Progenitor cell of endocrine pancreas (in vitro differentiated cells): ENCODE results near the gene SLC4A11. TPM values are rescaled to one million over a fixed set of nuclear protein-coding genes. Genes with fewer than 3 reads are reported as not detected.

Source experiments
- DNase-seq: peaks from one replicate; pipeline ENCODE4 v3.0.0; 2021; ENCODE audit warnings: low spot score; ENCODE audit not compliant: unreplicated experiment
- H3K27ac Mint-ChIP-seq: 2 replicates; pipeline ENCODE4 v1.8.0; 2021; ENCODE audit warnings: mild to moderate bottlenecking, moderate library complexity, mixed read lengths
- H3K27me3 Mint-ChIP-seq: 2 replicates; pipeline ENCODE4 v1.8.0; 2021; ENCODE audit warnings: mixed read lengths
- H3K36me3 Mint-ChIP-seq: 2 replicates; pipeline ENCODE4 v1.8.0; 2022; ENCODE audit warnings: mixed read lengths; ENCODE audit not compliant: insufficient read depth
- H3K4me1 Mint-ChIP-seq: 2 replicates; pipeline ENCODE4 v1.8.0; 2021; ENCODE audit warnings: low read depth, mixed read lengths
- H3K4me3 Mint-ChIP-seq: 2 replicates; pipeline ENCODE4 v1.8.0; 2021; ENCODE audit warnings: low read depth, mild to moderate bottlenecking, moderate library complexity, mixed read lengths
- H3K9me3 Mint-ChIP-seq: 2 replicates; pipeline ENCODE4 v1.8.0; 2021; ENCODE audit warnings: low read depth, mixed read lengths
- CTCF ChIP-seq: fragments of 200-600 bp; sonication (generic); IDR thresholded peaks from one replicate; pipeline ENCODE4 v1.5.0; 2021; ENCODE audit warnings: antibody characterized with exemption, mild to moderate bottlenecking; ENCODE audit not compliant: unreplicated experiment
- total RNA-seq: library from RNA; stranded (reverse); gene quantifications from 2 replicates; pipeline ENCODE4 v1.2.1, GENCODE V29; 2021

SLC4A11 gene
- total RNA-seq, 1 donor from 2014 or later: 1.9 TPM

- no peaks in the 10 kb centered on the region for H3K4me1 Mint-ChIP-seq
- H3K36me3 Mint-ChIP-seq: peaks cover 28% of the 10 kb centered on the region
- peak overlapping the region; percentile 50 for H3K27ac Mint-ChIP-seq
- H3K4me3 Mint-ChIP-seq: no peak overlapping the region
- TF ChIP-seq CTCF: no peak
- H3K9me3 Mint-ChIP-seq: no peaks in the 10 kb centered on the region
- H3K27me3 Mint-ChIP-seq: no peaks in the 10 kb centered on the region
- no peak for DNase-seq
Observed at GRCh38 chr20:3277686-3278465, 38.9 kb upstream of the SLC4A11 start.

GRCh38 chr20:3276680-3277015 is 37.7 kb upstream of the SLC4A11 start:
- H3K36me3 Mint-ChIP-seq: peaks cover 29% of the 10 kb centered on the region
- no peak for DNase-seq
- TF ChIP-seq CTCF: peak; percentile 19
- H3K9me3 Mint-ChIP-seq: no peaks in the 10 kb centered on the region
- no peaks in the 10 kb centered on the region for H3K27me3 Mint-ChIP-seq
- H3K27ac Mint-ChIP-seq: no peak overlapping the region
- H3K4me3 Mint-ChIP-seq: no peak overlapping the region
- no peaks in the 10 kb centered on the region for H3K4me1 Mint-ChIP-seq

GRCh38 chr20:3275966-3276679 is 37.1 kb upstream of the SLC4A11 start:
- peaks cover 26% of the 10 kb centered on the region for H3K36me3 Mint-ChIP-seq
- TF ChIP-seq CTCF: no peak
- H3K4me1 Mint-ChIP-seq: no peaks in the 10 kb centered on the region
- H3K27ac Mint-ChIP-seq: no peak overlapping the region
- H3K27me3 Mint-ChIP-seq: no peaks in the 10 kb centered on the region
- H3K9me3 Mint-ChIP-seq: no peaks in the 10 kb centered on the region
- no peak overlapping the region for H3K4me3 Mint-ChIP-seq
- no peak for DNase-seq

DNA sequence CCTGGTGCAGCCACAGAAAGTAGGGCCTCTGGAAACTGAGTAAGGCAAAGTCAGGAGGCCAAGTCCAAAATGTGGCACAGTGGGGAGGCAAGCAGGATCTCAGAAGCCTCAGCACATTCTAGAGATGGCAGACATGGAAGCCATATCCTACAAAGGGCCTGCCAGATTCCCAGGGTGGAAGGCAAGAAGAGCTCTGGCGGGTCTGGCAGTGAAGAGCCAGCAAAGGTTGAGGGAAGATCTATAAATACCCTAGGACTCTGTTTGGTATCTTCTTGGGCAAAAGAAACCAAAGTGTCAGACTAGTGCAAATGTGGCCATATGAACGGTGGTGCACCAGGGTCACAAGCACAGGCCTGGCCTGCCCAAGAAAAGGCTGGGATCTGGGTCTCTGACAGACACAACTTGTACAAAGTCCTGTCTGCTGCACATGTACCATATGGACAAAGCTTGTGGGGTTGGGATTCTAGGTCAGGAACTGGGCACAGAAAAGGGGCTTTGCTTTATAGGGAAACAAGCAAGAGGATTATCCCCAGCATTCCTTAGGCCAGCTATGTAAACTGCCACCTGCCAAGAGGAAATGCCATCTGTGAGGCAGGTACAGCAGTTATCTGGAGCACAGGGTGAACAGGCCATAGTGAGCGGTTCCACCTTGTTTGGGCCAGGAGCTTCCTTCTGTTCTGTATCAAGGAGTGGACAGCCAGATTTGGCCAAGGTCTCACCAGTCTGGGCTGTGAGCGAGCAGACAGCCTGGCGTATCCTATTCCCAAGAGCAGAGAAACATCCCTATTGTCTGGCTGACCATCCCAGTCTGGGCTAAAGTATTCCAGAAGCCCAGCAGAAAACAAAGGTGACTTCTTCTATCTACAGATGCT is 36.3 kb upstream of the SLC4A11 start:
- Mint-ChIP-seq H3K4me1 (no peaks in the 10 kb centered on the region), H3K9me3 (no peaks in the 10 kb centered on the region), H3K27ac (no peak overlapping the region), H3K36me3 (peaks cover 31% of the 10 kb centered on the region), H3K27me3 (no peaks in the 10 kb centered on the region), H3K4me3 (no peak overlapping the region)
- no peak for DNase-seq
- no peak for TF ChIP-seq CTCF

DNA sequence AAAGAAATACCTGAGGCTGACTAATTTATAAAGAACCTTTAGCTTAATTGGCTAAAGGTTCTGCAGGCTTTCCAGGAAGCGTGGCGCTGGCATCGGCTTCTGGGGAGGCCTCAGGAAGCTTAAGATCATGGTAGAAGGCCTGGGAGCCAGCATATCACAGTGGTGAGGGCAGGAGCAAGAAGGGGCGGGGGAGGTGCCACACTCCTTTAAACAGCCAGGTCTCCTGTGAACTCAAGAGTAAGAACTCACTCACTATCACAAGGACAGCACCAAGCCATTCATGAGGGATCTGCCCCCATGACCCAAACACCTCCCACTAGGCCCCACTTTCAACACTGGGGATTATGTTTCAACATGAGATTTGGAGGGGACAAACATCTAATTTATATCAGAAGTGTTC is 34.4 kb upstream of the SLC4A11 start:
- peaks cover 26% of the 10 kb centered on the region for H3K36me3 Mint-ChIP-seq

More for the DNA sequence above, 34.4 kb upstream of the SLC4A11 start:
- H3K4me1 Mint-ChIP-seq: no peaks in the 10 kb centered on the region
- DNase-seq: no peak
- TF ChIP-seq CTCF: no peak
- H3K27me3 Mint-ChIP-seq: no peaks in the 10 kb centered on the region
- H3K27ac Mint-ChIP-seq: peak overlapping the region; percentile 33
- H3K4me3 Mint-ChIP-seq: no peak overlapping the region
- no peaks in the 10 kb centered on the region for H3K9me3 Mint-ChIP-seq
